NCI-H2227 (cell line): Measurements from ENCODE around the gene PDCD6IP.

Source experiments
- DNase-seq: peaks from one replicate; lab custom pipeline; 2025; ENCODE audit not compliant: unreplicated experiment; lab: John Stamatoyannopoulos, UW

The PDCD6IP gene

DNA sequence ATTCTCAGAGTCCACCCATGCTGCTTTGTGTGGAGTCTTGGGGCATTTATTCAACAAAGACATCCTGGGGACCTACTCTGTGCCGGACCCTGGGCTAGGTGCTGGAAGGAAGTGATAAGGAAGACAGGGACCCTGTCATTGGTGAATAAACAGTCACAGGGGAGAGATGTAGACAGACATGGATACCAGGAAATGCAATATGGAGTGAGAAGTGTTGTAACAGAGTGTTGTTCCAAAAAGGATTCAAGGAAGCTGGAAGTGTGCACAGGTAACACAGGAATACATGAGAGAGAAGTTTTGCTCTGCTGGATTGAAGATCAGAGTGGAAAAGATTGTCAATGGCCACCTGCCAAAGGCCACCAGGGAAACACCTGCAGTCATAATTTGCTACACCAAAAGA is 89.0 kb downstream of the PDCD6IP start:
- no peak for DNase-seq

DNA sequence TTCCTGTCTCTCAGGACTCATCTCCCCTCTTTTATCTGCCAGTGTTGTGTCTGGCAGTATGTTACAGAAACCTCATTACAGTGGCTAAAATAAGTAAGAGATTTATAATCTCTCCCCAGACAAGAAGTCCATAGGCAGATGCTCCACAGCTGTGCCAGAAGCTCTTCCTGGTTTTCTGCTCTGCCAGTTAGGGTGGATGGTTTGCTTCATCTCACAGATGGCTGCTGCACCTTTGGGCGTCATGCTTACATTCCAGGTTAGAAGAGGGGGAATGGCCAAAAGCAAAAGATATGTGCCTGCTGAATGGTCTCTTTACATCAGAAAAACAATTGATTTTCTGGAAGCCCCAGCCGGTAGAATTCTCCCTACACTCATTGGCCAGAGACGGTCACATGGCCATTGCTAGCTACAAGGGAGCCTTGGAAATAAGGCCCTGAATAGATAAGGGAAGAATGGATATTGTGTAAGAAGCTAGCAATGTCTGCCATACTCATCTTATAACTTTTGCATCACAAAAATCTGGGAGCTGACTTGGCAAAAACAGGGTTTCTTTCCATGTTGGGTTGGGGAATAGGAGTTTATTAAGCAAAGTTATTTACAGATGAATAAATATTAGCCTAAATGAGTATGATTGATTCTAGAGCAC is 91.1 kb downstream of the PDCD6IP start:
- no peak for DNase-seq

DNA sequence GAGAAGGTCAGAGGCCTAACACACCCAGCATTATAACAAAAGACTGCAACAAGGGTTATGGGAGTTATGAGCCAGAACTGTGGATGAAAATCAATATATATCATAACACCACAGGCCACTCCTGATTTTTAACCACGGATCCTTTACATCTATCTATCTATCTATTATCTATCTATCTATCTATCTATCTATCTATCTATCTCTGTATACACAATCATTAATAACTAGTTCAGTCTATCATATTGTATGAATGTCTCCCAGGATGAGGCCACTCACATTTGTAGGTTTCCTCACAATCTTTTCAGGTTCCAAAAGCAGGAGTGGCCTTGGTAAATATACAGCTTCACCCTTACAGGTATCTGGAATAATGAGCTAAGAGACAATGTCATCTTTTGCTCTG is 94.2 kb downstream of the PDCD6IP start:
- no peak for DNase-seq

DNA sequence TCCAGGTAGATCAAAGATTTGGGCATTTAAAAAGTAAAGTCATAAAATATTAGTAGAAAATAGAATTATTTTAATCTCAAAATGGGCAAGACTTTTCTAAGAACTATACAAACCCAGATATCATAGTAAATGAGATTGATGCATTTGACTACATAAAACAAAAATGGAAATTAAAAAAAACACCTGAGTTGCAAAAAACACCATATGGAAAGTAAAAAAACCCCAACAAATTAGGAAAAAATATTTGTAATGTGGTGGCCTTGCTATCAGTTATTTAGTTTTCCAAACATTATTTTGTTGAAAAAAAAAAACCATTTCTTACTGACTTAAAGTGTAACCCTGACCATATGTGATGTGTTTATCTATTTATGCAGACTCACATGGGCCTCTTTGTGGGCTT is 97.2 kb downstream of the PDCD6IP start:
- DNase-seq: no peak

DNA sequence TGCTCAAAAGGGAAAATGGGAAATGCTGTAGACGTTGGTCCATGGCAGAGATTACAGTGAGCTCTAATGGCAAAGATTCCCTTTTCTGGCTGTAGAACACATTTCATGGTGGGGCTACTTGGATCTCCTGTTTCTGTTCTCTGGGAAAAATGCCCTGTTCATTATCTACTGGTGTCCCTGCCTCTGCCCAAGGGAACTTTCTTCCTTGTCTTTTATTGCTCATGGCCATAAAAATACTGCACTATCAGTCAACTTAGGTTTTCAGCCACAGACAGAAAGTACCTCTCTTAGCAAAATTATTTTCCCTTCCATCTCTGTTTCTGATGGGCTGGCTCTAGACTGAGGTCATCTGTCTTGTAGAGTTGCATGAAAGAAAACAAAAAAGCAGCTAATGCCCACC is 98.9 kb downstream of the PDCD6IP start:
- DNase-seq: no peak

DNA sequence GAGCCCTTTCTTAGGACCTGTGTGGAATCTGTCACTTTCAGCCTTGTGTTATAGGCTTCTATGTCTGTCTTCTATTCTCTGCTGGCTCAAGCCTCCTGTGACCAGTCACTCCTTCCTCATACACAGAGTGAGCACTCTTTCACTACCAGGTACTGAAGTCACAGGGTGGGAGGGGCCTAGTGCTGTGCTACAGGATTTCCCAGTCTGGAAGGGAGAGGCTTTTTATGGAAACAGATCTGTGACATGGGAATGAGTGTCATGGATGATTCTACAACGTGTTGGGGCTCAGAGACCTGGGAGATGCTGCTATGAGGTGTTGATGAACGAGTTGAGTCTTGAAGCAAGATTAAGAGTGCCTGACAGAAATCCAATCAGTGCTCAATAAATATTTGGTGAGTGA is 100.5 kb downstream of the PDCD6IP start:
- no peak for DNase-seq

DNA sequence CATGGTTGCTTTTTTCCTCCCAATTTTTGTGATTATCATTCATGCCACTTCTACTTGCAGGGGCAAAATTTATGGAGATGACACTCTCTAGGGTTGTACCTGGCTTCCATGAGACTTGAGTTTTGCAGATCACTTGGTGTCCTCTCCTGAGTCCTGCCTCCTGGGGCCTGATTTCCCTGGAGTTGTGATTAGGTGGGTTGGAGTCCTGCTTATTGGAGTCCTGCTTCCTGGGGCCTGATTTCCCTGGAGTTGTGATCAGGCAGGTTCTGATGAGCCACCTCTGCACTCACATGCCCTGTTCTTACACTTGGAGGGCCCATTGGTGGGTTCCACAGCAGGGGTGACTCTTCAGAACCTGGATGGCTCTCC is 102.0 kb downstream of the PDCD6IP start:
- no peak for DNase-seq

DNA sequence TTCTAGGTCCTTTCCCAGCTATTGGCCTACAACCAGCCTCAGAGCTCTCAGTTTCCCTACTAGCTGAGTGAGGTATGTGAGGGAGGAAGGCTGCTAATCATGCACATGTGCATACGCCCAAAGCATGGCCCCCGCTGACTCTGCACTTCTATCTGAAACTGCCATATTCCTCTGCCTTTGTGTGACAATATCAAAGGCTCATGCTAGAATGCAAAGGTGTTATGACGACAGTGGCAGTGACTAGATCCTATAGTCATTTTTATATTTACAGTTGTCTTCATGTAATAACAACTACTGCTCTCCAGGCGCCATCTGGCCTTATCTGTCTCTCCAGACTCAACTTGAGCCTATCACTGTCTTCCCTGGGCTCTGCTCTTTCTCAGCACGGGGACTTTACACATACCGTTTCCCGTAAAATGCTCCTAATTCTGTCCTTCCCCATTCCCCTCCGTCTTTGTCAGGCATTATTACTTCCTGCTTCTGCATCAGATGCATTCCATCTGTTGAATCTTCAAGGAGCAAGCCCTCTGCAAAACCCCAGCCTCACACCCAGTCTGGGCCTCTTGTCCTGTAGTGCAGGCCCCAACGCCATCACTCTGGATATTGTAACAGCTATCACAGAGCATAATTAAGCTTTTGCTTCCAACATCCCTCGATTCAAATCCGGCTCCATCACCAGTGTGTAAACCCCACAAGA is 102.5 kb downstream of the PDCD6IP start:
- no peak for DNase-seq

DNA sequence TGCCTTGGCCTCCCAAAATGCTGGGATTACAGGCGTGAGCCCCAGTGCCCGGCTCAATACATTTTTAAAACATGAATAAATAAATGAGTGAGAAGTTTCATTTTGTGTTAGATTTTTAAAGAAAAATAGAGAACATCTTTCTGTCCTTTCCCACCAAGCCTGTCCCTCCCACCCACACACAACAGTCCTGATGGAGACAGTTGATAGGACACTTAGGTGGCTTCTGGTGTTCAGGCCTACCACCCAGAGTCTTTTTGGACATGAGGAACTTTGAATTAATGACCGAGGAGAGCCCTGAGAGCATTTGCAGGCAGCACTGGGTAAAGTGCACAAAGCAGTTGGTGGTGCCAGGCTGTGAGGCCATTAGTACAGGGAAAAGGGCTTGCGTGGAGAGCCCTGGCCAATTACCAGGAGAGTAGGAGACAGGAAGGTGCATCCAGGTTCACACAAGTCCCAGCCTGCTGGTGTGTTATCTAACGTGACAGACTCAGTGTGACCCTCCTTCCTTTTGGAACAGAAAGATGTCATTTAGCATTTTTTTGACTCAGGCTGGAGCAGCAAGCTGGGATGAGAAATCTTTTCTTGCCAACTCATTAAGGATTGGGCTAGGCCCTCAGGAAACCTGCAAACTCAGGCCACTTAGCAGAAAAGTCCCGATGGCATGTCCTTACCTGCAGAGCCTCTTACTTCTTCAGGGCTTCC is 103.6 kb downstream of the PDCD6IP start:
- no peak for DNase-seq

DNA sequence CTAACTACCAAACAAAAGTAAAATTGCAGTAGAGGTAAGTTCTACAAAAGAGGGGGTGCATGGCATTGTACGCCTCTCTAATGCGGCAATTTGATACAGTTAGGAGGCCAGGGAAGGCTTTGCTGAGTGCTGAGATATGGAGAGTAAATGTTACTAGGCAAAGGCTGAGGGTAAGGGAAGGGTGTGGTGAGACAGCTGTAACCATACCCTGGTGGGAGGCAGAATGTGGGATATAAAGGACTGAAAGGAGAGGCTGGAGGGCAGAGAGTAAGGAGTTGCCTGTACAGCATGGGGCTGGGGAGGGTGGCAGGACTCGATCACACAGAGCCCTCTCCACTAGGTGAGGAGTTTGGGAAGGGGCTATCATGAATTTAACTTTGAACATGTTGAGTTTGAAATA is 106.3 kb downstream of the PDCD6IP start:
- no peak for DNase-seq

DNA sequence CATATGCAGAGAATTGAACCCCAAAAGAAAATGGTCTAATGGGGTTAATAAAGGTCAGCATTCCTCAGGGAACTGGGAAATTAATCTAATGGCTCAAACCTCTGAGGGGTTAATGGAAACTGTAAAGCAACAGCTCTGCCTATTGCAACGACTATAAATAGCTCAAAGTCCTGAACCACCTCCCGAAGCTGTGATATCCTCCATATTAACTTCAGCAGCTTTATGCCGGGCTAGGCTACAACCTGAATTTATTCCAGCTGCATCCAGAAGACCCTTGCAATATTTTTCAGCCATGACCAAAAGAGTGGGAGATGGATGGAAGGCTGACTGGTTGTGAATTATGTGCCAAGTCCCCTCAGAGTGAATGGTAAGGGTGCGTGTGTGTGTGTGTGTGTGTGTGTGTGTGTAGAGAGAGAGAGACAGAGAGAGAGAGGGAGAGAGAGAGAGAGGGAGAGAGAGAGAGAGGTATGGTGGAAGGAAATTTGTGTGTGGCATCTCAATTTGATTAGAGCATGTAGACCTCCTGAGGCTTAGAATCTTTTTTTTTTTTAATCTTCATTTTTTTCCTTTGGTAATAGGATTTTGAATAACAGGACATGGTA is 109.9 kb downstream of the PDCD6IP start:
- no peak for DNase-seq

DNA sequence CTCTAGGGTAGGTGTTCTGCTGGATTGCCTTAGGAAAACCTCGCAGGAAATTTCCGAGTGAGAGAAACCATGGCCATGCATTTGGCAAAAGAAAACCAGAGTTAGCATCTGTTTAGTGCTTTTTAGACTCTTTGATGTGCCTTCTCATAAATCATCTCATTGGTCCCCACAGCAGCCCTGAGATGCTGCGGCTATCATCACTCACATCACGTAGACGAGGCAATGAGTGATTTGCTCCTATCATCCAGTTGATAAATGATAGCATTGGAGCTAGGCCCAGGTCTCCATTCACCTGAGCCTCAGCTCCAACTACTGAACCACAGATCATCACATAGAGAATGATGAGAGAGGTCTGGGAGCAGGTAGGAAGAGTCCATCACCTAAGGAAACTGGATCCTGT is 111.1 kb downstream of the PDCD6IP start:
- DNase-seq: no peak

DNA sequence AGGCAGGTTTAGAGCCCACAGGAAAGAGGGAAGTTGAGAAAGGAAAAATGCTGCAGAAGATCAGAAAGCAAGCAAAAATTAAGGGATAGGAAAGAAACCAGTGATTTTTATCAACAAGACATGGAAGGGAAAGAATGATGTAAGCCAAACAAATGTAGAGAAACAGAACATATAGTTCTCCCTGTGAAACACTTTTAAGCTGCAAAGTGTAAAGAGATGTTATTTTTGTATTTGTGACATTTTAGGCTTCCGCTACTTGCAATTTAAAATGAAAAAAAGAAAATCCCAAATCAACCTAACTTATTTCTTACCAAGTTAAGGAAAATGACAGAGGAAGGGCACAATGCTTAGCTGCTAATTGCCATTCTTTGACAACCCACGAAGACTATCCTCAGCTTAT is 111.6 kb downstream of the PDCD6IP start:
- DNase-seq: no peak

DNA sequence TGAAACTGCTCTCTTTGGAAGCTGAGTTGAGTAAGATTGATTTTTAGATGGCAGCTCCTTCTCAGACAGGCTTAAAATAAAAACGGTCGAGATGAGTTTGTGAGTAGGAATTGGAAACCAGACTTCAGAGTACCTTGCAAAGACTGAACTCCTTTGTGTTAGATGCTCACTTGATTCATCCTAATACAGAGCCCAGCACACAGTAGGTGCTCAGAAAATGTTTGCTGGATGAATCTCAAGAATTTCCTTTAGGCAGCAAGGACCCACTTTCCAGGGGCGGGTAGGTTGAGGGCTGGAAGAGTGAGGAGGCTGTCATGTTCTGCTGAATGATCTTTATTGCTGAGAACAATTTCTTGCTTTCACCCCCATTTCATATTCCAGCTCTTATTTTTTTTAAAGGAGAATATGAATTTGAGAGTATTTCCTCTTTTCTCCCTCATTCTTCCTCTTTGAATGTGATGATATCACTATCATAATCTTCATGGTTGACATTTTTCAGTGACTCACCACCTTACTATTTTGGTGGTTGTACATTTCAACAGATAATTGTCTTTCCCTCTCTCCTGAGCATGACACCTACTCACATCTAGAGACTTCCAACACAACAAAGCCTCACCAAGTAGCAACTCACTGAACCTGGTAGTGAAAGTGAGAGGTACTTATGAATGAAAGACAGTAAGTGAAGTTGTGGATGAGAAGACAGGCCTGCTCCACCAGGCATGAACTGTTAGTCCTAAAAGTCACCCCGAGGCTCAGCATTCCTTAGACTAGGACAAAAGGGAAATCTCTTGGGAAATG is 113.3 kb downstream of the PDCD6IP start:
- DNase-seq: no peak

DNA sequence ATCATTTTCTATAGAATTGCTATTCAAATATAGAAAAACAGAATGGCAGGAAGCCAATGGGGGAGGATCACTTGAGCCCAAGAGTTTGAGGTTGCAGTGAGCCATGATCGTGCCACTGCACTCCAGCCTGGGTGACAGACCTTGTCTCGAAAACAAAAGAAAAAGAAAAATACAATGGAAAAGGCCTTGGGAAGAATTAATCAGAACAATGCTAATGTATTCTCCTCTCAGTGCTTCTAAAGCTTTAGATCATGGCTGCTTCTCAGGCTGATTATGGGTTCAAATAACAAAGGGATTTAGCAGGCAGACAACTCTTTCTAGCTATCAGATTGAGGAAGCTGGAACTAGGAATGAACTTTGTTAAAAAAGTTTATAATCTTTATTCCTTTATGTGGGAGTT is 115.8 kb downstream of the PDCD6IP start:
- no peak for DNase-seq

DNA sequence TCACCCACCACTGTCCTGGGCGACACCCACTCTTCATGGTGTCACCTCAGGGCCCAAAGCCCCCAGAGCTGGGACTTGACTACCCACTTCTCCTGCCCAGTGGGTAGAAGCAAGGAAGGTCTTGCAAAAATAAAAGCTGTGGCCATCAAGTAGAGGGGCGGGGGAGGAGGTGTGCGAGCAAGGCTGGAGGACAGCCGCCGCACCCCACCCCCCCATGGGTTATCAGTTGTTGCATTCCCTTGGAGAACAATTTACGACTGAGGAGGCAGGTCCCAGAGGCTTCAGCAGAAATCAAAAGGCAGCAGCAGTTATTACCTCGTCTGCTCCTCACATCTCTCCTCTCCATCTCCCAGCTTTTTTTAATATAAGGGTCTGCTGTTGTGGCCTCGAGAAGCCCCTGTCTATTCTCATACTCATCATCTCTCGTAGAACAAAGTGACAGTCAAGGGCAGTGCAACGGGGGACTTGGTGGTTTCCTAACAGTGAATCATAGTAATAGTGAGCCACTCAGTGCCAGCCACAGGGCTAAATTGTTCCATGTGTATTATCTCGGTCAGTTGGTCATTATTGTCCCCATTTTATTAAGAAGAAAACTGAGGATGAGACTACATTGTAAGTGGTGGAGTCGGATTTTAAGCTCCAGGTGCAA is 116.4 kb downstream of the PDCD6IP start:
- DNase-seq: no peak

DNA sequence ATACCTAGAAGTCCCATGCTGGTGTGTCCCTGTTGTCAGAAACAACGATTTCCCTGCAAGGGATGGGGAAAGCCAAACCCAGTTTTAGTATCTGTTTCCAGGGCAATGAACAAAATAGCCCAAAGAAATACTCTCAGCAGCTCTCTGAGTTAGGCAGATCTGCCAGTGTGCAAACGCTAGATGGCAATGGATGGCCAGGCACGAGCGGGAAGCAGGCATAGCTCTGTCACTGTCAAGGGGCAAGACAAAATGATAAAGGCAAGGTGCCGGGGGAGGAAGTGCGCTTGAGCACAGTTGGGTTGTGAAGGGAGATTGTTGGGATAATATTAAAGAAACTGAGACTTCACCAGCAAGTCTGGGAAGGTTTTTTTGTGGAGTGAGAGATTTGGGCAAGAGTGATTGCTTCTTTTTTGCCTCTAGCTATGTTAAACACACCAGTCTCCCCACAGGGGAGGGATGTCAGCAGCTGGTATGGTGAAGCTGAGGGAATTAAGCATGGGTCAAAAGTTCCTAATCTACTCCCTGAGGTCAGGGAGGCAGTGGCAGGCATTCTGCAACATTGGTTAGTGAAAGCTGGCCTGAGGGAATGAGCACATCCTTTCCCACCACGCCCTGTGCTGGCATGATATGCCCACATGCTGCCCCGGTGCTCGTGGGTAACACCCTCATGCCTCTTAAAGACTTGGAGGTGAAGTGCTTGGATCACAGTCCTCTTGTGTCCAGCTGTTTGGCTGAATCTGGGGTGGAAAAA is 117.5 kb downstream of the PDCD6IP start:
- DNase-seq: no peak

DNA sequence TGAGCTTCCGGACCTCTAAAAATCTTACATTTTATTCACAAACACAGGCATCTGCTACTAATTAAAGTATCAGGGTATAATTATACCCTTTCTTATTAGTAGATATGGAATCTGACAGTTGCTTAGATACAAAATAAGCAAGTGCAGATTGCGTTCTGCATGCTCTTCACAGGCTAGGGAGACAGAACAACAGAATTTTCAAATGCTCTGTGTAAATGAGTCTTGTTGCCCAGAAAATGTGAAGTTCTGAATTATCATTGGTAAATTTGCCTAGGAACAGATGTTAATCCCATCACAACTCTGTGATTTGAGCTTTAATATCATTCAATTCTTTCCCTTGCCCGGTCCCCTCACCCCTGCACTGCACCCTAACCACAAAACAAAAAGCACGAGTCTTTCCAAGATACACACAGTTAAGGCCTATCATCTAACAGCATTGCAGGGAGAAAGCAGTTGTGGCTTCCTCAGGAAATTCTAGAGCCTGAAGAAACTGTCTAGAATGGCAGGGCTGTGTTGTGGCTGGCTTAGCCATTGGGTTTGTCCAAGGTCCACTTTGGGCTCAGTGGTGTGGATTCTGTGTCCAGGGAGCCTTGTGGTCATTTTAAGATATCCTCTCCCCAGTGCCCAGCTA is 119.8 kb downstream of the PDCD6IP start:
- DNase-seq: no peak
